ENCODE measurements around the gene IL17RC.

Gene IL17RC

GRCh38 chr3:9955611-9956352, 38.9 kb downstream of the IL17RC start:
- no peak for TF ChIP-seq CTCF (IDR thresholded peaks at IDR 0.05; ENCODE audit: borderline replicate concordance, insufficient read depth, low read depth, low read length)

GRCh38 chr3:9957214-9957613, 40.3 kb downstream of the IL17RC start:
- no peak for TF ChIP-seq CTCF (IDR thresholded peaks at IDR 0.05; ENCODE audit: borderline replicate concordance, insufficient read depth, low read depth, low read length)
- H3K4me3 ChIP-seq (ENCODE audit: low read depth, low read length): no peak overlapping the region

More at GRCh38 chr3:9955611-9956352, 38.9 kb downstream of the IL17RC start:
- no peak overlapping the region for H3K4me3 ChIP-seq (ENCODE audit: low read depth, low read length)

GRCh38 chr3:9965200-9965875, 48.4 kb downstream of the IL17RC start:
- TF ChIP-seq CTCF (IDR thresholded peaks at IDR 0.05; ENCODE audit: borderline replicate concordance, insufficient read depth, low read depth, low read length): no peak

DNA sequence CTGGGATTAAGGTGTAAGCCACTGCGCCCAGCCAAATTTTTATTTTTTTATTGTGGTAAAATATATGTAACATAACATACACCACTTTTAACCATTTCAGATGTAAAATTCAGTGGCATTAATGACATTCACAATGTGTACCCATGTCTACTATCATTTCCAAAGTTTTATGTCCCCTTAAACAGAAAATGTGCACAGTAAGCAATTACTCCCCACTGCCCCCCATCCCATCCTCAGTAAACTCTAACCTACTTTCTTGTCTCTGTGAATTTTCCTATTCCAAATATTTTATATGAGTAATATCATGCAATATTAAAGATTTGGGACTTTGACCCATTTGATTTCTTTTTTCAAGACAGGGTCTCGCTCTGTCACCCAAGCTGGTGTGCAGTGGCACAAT, 49.9 kb downstream of the IL17RC start:
- TF ChIP-seq CTCF (IDR thresholded peaks at IDR 0.05; ENCODE audit: borderline replicate concordance, insufficient read depth, low read depth, low read length): no peak
- no peak overlapping the region for H3K4me3 ChIP-seq (ENCODE audit: low read depth, low read length)

More at GRCh38 chr3:9965200-9965875, 48.4 kb downstream of the IL17RC start:
- H3K4me3 ChIP-seq (ENCODE audit: low read depth, low read length): no peak overlapping the region

- TF ChIP-seq CTCF (IDR thresholded peaks at IDR 0.05; ENCODE audit: borderline replicate concordance, insufficient read depth, low read depth, low read length): no peak
- H3K4me3 ChIP-seq (ENCODE audit: low read depth, low read length): no peak overlapping the region
Measured at GRCh38 chr3:9969632-9970019, 52.7 kb downstream of the IL17RC start.

DNA sequence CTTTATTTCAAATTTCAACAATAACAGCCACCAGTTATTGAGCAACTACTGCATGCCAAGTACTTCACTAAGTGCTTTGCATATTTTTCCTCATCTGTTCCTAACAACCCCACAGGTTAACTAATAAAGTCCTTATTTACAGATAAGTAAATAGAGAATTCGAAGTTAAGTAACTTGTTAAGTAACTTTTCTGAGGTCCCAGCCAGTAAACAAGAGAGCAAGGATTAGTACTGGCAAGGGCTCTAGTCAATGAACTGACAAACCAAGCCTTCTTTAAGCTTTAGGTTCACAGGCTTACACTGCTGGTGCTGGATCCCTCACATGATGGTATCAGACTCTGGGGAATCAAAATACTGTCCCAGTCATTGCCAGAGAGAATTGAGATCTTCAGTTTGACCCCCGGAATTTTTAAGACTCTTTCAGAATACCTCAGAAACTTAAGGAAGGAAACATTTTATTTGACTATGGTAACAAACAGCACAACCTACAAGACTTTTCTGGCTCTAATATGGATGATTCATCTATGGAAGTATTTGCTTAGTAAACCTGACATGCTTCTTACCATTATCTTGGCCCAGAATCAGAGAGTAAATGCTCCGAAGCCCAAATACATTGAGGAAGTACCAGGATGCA, 53.2 kb downstream of the IL17RC start:
- no peak overlapping the region for H3K4me3 ChIP-seq (ENCODE audit: low read depth, low read length)
- no peak for TF ChIP-seq CTCF (IDR thresholded peaks at IDR 0.05; ENCODE audit: borderline replicate concordance, insufficient read depth, low read depth, low read length)

Data from GM12875 (cell line).